HepG2 (cell line): ENCODE results near the gene CLASRP. TPM values are rescaled to one million over a fixed set of nuclear protein-coding genes. Genes with fewer than 3 reads are reported as not detected.

Source experiments
- ATAC-seq: fragments of 200-7000 bp; cut with Tn5 transposase; 3 replicates; pipeline ENCODE4 v1.9.1; 2020; ENCODE audit warnings: mild to moderate bottlenecking, moderate library complexity
- BruUV-seq: library from RNA; stranded (reverse); fragments of 400-500 nt; replicated peaks from 2 replicates; lab custom pipeline; 2021; lab: Mats Ljungman, UMichigan
- CTCF ChIA-PET: fragments of 300-600 bp; formaldehyde crosslinking; extraction: SDS; loops from one replicate; lab custom pipeline; 2021; ENCODE audit warnings: low total read pairs, inconsistent platforms, low intra/inter-chr PET ratio; lab: Yijun Ruan, JAX
- POLR2A ChIA-PET: fragments of 350-600 bp; sonication (Branson Sonifier 250); formaldehyde crosslinking; loops from one replicate; lab custom pipeline; 2020; ENCODE audit warnings: antibody characterized with exemption, inconsistent platforms; lab: Yijun Ruan, JAX
- DNase-seq: peaks from one replicate; pipeline ENCODE4 v3.0.0-alpha.2; 2015; ENCODE audit warnings: low spot score
- FAIRE-seq: peaks from 3 replicates; lab custom pipeline; 2011; peaks lifted over from hg19 to GRCh38; lab: Jason Lieb, UNC
- H2AFZ ChIP-seq: one replicate; pipeline ENCODE4 v1.6.1; 2011; ENCODE audit warnings: low read length, inconsistent platforms
- H3K27ac ChIP-seq: fragments of 300-600 bp; 3 replicates; pipeline ENCODE4 v1.8.0; 2011; ENCODE audit warnings: mixed run types, mild to moderate bottlenecking, mixed read lengths, low read length, inconsistent platforms; ENCODE audit not compliant: insufficient read depth; ENCODE audit errors: extremely low read length
- H3K27me3 ChIP-seq, 2 experiments: fragments of 200-600 bp in 1 of 2; 2 replicates in 1 of 2; 3 replicates in 1 of 2; pipeline versions ENCODE4 v1.6.0 to v1.8.0; 2011; ENCODE audit warnings: low read length in 2 of 2, mild to moderate bottlenecking in 2 of 2, moderate library complexity in 2 of 2, inconsistent platforms in 1 of 2; ENCODE audit not compliant: insufficient read depth in 2 of 2, control insufficient read depth in 1 of 2
- H3K36me3 ChIP-seq, 2 experiments: fragments of 200-600 bp in 1 of 2; replicated peaks in 1 of 2; 2 replicates in 1 of 2; 3 replicates in 1 of 2; pipeline versions ENCODE4 v1.5.1 to v1.8.0; 2011; ENCODE audit warnings: low read length in 2 of 2, inconsistent platforms in 1 of 2; ENCODE audit not compliant: insufficient read depth in 2 of 2, control insufficient read depth in 1 of 2
- H3K4me1 ChIP-seq: 2 replicates; pipeline ENCODE4 v1.5.1; 2012; ENCODE audit warnings: low read length, inconsistent platforms; ENCODE audit not compliant: insufficient read depth
- H3K4me2 ChIP-seq: 2 replicates; pipeline ENCODE4 v1.6.0; 2011; ENCODE audit warnings: low read depth, low read length, inconsistent platforms
- H3K4me3 ChIP-seq, 3 experiments: fragments of 200-600 bp in 1 of 3; sonication (generic), shearing (Covaris generic) in 1 of 3; replicated peaks in 1 of 3; 2 replicates each; pipeline ENCODE4 v1.5.1; 2011 to 2016; ENCODE audit warnings: low read length in 3 of 3, inconsistent platforms in 2 of 3, low read depth in 2 of 3, mild to moderate bottlenecking in 2 of 3, control low read depth in 1 of 3, mixed read lengths in 1 of 3; ENCODE audit not compliant: insufficient read depth in 1 of 3
- H3K79me2 ChIP-seq: one replicate; pipeline ENCODE4 v1.6.1; 2011; ENCODE audit warnings: low read length, inconsistent platforms; ENCODE audit not compliant: insufficient read depth
- H3K9ac ChIP-seq: 2 replicates; pipeline ENCODE4 v1.6.0; 2011; ENCODE audit warnings: mild to moderate bottlenecking, low read depth, low read length, inconsistent platforms; ENCODE audit not compliant: insufficient read depth
- H3K9me3 ChIP-seq: 2 replicates; pipeline ENCODE4 v1.5.1; 2012; ENCODE audit warnings: mild to moderate bottlenecking, low read length
- H4K20me1 ChIP-seq: 2 replicates; pipeline ENCODE4 v1.6.0; 2011; ENCODE audit warnings: inconsistent platforms, mild to moderate bottlenecking, low read length, moderate library complexity; ENCODE audit not compliant: insufficient read depth
- AGO2 ChIP-seq: fragments of 200-400 bp; formaldehyde crosslinking; optimal IDR thresholded peaks from 2 replicates; pipeline ENCODE3; 2017; ENCODE audit warnings: mild to moderate bottlenecking, low read depth, low read length, moderate library complexity
- EP300 ChIP-seq, 3 experiments: sonication (generic) in 1 of 3; formaldehyde crosslinking in 1 of 3; IDR thresholded peaks; 2 replicates each; pipeline versions ENCODE4 v1.5.1 to v1.6.1; 2011 to 2020; ENCODE audit warnings: low read depth in 2 of 3, low read length in 2 of 3, borderline replicate concordance in 1 of 3, improper control_type of control experiment in 1 of 3, mild to moderate bottlenecking in 1 of 3, missing genetic modification reagents in 1 of 3, moderate library complexity in 1 of 3
- NPAS2 ChIP-seq: sonication (generic); formaldehyde crosslinking; IDR thresholded peaks from 2 replicates; pipeline ENCODE4 v1.8.0; 2022; ENCODE audit warnings: mild to moderate bottlenecking, missing genetic modification reagents, borderline replicate concordance
- NRL ChIP-seq: sonication (generic); formaldehyde crosslinking; IDR thresholded peaks from 2 replicates; pipeline ENCODE4 v1.5.0; 2020; ENCODE audit warnings: missing genetic modification reagents, mild to moderate bottlenecking, moderate library complexity, borderline replicate concordance
- RBFOX2 ChIP-seq: fragments of 200-400 bp; formaldehyde crosslinking; IDR thresholded peaks from 2 replicates; pipeline ENCODE4 v1.6.1; 2017; ENCODE audit warnings: low read depth, mild to moderate bottlenecking, low read length
- WGBS: methylation state at CpG from one replicate; pipeline ENCODE4 v1.1.6; 2017; ENCODE audit warnings: low lambda C conversion rate; 5-methylcytosine and 5-hydroxymethylcytosine counted together
- in situ Hi-C: cut with HindIII; loops from 2 replicates; pipeline ENCODE4 v1.10.0; 2017; ENCODE audit warnings: low pct_unique_long_range_greater_than_20kb; ENCODE audit not compliant: extremely low pct_ligation_motif_present
- intact Hi-C: fragments of 100-400 bp; cut with micrococcal nuclease; formaldehyde crosslinking; loops from one replicate; pipeline ENCODE4 v1.10.0; 2022; ENCODE audit not compliant: unreplicated experiment
- polyA plus RNA-seq, 8 experiments: library from polyadenylated mRNA; depleted of rRNA in 3 of 8; stranded (reverse) in 7 of 8; unstranded in 1 of 8; fragments of >200 nt; fragmentation: Illumina TruSeq in 4 of 8; extraction: Trizol in 4 of 8; gene quantifications; 2 replicates each; pipeline versions ENCODE4 v1.2.1 to v1.2.3, GENCODE V29; 2011 to 2016; ENCODE audit warnings: low read depth in 4 of 8, missing spikeins in 1 of 8, mixed read lengths in 1 of 8; ENCODE audit not compliant: insufficient read depth in 1 of 8
- total RNA-seq, 5 experiments: library from RNA; depleted of rRNA; stranded (reverse); fragments of >200 nt; fragmentation: Illumina TruSeq; extraction: Trizol; gene quantifications; 2 replicates each; pipeline ENCODE4 v1.2.3, GENCODE V29; 2016; ENCODE audit warnings: low read depth in 1 of 5
- TF ChIP-seq, protein P1 (sequence below): sonication (generic); formaldehyde crosslinking; IDR thresholded peaks from 2 replicates; pipeline ENCODE4 v1.5.0; 2020; ENCODE audit warnings: mild to moderate bottlenecking, missing genetic modification reagents, moderate library complexity

CLASRP gene
- total and polyA plus RNA-seq, 2 of the 13 experiments (the other 11 are each of a cell fraction or from before 2014, with no cell fraction given): 32.0 to 51.4 TPM

- Histone ChIP-seq H3K9me3 (no peaks in the 10 kb centered on the region), H3K4me1 (peaks cover 5% of the 10 kb centered on the region), H3K27ac (no peak overlapping the region), H2AFZ (no peak overlapping the region), H3K4me3 (no peak overlapping the region), H3K9ac (no peak overlapping the region), H3K27me3 (no peaks in the 10 kb centered on the region), H3K36me3 (peaks cover 5 to 31% of the 10 kb centered on the region in 2 experiments; a peak in 4 of 5 replicates), H3K79me2 (peaks cover 10% of the 10 kb centered on the region), H3K4me2 (no peak overlapping the region), H4K20me1 (no peaks in the 10 kb centered on the region)
- no TSS peak for BruUV-seq
- WGBS: 98% methylated on average over 11 of the region's 11 CpGs
- FAIRE-seq (no peak), ATAC-seq (no peak), DNase-seq (no peak)
- POLR2A ChIA-PET: no interaction called here
- CTCF ChIA-PET: no interaction called here
- TF ChIP-seq NRL (CRISPR knock-in tag) (no peak), AGO2 (peak; percentile 23)
- intact Hi-C loops (no loop called here), in situ Hi-C loops (no loop called here)
These were observed 48.7 kb downstream of the CLASRP start for GRCh38 chr19:45087531-45087930.

GRCh38 chr19:45090034-45090433, 51.2 kb downstream of the CLASRP start:
- ChIA-PET POLR2A (interaction anchor here (2.0 kb wide), 1 partner anchor 14 kb away, joined by 5 read pairs; no protein-coding TSS in a partner anchor), CTCF (no interaction called here)
- H2AFZ ChIP-seq: no peak overlapping the region
- H3K79me2 ChIP-seq: peaks cover 26% of the 10 kb centered on the region
- intact Hi-C loops: no loop called here
- WGBS: 95% methylated on average over 16 of the region's 17 CpGs
- no peak overlapping the region for H3K4me2 ChIP-seq
- no peak overlapping the region for H3K9ac ChIP-seq
- no peak overlapping the region for H3K4me3 ChIP-seq
- peaks cover 18% of the 10 kb centered on the region for H3K4me1 ChIP-seq
- peaks cover 5 to 31% of the 10 kb centered on the region in 2 experiments; a peak in 4 of 5 replicates for H3K36me3 ChIP-seq
- DNase-seq (no peak), ATAC-seq (no peak)
- H3K27ac ChIP-seq: no peak overlapping the region
- H3K9me3 ChIP-seq: no peaks in the 10 kb centered on the region
- no peaks in the 10 kb centered on the region; a peak in 1 of 5 replicates for H3K27me3 ChIP-seq
- TF ChIP-seq EP300 (IDR thresholded peaks at IDR 0.05; ENCODE audit: low read depth in 2 of 2, low read length in 2 of 2) (no peak), EP300 (CRISPR knock-in tag; IDR thresholded peaks at IDR 0.05; ENCODE audit: borderline replicate concordance) (no peak), RBFOX2 (0 out of 2 replicates have a peak, but pooled peaks have one; percentile 34), NPAS2 (CRISPR knock-in tag) (no peak)
- TF ChIP-seq, protein P1, sequence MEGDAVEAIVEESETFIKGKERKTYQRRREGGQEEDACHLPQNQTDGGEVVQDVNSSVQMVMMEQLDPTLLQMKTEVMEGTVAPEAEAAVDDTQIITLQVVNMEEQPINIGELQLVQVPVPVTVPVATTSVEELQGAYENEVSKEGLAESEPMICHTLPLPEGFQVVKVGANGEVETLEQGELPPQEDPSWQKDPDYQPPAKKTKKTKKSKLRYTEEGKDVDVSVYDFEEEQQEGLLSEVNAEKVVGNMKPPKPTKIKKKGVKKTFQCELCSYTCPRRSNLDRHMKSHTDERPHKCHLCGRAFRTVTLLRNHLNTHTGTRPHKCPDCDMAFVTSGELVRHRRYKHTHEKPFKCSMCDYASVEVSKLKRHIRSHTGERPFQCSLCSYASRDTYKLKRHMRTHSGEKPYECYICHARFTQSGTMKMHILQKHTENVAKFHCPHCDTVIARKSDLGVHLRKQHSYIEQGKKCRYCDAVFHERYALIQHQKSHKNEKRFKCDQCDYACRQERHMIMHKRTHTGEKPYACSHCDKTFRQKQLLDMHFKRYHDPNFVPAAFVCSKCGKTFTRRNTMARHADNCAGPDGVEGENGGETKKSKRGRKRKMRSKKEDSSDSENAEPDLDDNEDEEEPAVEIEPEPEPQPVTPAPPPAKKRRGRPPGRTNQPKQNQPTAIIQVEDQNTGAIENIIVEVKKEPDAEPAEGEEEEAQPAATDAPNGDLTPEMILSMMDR (CRISPR knock-in tag): peak; percentile 20; the same call in 1 of the 2 replicates
- TF ChIP-seq, all 625 proteins: peak for 2
- no peaks in the 10 kb centered on the region for H4K20me1 ChIP-seq
- in situ Hi-C loops: no loop called here
- no peak for FAIRE-seq
- BruUV-seq: no TSS peak
